Stimulated activated naive CD8-positive, alpha-beta T cell treated with anti-CD3 and anti-CD28 coated beads, Interleukin-15, amount 100 ng/mL, for 72 hours (primary cell): Measurements from ENCODE around the gene MINK1.
"Not testable (repeated sequence)": the region's sequence is repeated elsewhere in the genome, so short reads cannot be mapped to it uniquely, and the experiment has no call there.

Experiments used
- ATAC-seq: fragments of 150-1000 bp; cut with Tn5 transposase; 2 replicates; pipeline ENCODE4 v1.10.0; 2021; ENCODE audit warnings: mild to moderate bottlenecking, moderate library complexity
- DNase-seq, 2 donors: peaks; one replicate each; pipeline ENCODE4 v3.0.0; 2021 to 2022
- H3K27ac Mint-ChIP-seq, 2 donors: one replicate each; pipeline ENCODE4 v1.8.0; 2022; ENCODE audit warnings: mild to moderate bottlenecking in 2 of 2, mixed read lengths in 2 of 2, moderate library complexity in 2 of 2
- H3K27me3 Mint-ChIP-seq: one replicate; pipeline ENCODE4 v1.8.0; 2022; ENCODE audit warnings: mixed read lengths
- H3K4me1 Mint-ChIP-seq: one replicate; pipeline ENCODE4 v1.8.0; 2022; ENCODE audit warnings: mild to moderate bottlenecking, mixed read lengths
- H3K4me3 Mint-ChIP-seq, 2 donors: one replicate each; pipeline ENCODE4 v1.8.0; 2022; ENCODE audit warnings: mild to moderate bottlenecking in 2 of 2, mixed read lengths in 2 of 2, moderate library complexity in 1 of 2
- H3K9me3 Mint-ChIP-seq, 2 donors: one replicate each; pipeline ENCODE4 v1.8.0; 2022; ENCODE audit warnings: mixed read lengths in 2 of 2

The MINK1 gene

GRCh38 chr17:4869058-4869998 is 36.2 kb downstream of the MINK1 start:
- H3K4me1 Mint-ChIP-seq, H3K27me3 Mint-ChIP-seq, H3K4me3 Mint-ChIP-seq, H3K9me3 Mint-ChIP-seq, ATAC-seq, DNase-seq, H3K27ac Mint-ChIP-seq: not testable (repeated sequence)

- ATAC-seq = no peak
- Mint-ChIP-seq H3K4me1 (no peaks in the 10 kb centered on the region), H3K9me3 (no peaks in the 10 kb centered on the region), H3K4me3 (no peak overlapping the region), H3K27me3 (no peaks in the 10 kb centered on the region), H3K27ac (no peak overlapping the region)
- DNase-seq = no peak
Observed at GRCh38 chr17:4870855-4871254, 37.7 kb downstream of the MINK1 start.

GRCh38 chr17:4872786-4873185 is 39.6 kb downstream of the MINK1 start:
- Mint-ChIP-seq H3K27me3 (no peaks in the 10 kb centered on the region), H3K4me3 (no peak overlapping the region), H3K27ac (no peak overlapping the region), H3K4me1 (no peaks in the 10 kb centered on the region), H3K9me3 (no peaks in the 10 kb centered on the region)
- DNase-seq = no peak
- ATAC-seq = no peak

- H3K27me3 Mint-ChIP-seq = no peaks in the 10 kb centered on the region
- DNase-seq (no peak), ATAC-seq (no peak)
- H3K4me3 Mint-ChIP-seq = no peak overlapping the region
- H3K27ac Mint-ChIP-seq = no peak overlapping the region
- H3K4me1 Mint-ChIP-seq = no peaks in the 10 kb centered on the region
- no peaks in the 10 kb centered on the region for H3K9me3 Mint-ChIP-seq
Observed at GRCh38 chr17:4877089-4877488, 43.9 kb downstream of the MINK1 start.

- H3K4me3 Mint-ChIP-seq = no peak overlapping the region
- H3K27me3 Mint-ChIP-seq = no peaks in the 10 kb centered on the region
- ATAC-seq = no peak
- H3K9me3 Mint-ChIP-seq = no peaks in the 10 kb centered on the region
- no peaks in the 10 kb centered on the region for H3K4me1 Mint-ChIP-seq
- no peak for DNase-seq
- peak overlapping the region in 1 of 2 donors; percentile 64 for H3K27ac Mint-ChIP-seq
Observed at GRCh38 chr17:4879601-4880000, 46.5 kb downstream of the MINK1 start.

- DNase-seq (no peak), ATAC-seq (no peak)
- H3K27ac Mint-ChIP-seq = no peak overlapping the region
- no peaks in the 10 kb centered on the region for H3K4me1 Mint-ChIP-seq
- no peak overlapping the region for H3K4me3 Mint-ChIP-seq
- no peaks in the 10 kb centered on the region for H3K27me3 Mint-ChIP-seq
- H3K9me3 Mint-ChIP-seq = no peaks in the 10 kb centered on the region
Observed at GRCh38 chr17:4880857-4881256, 47.7 kb downstream of the MINK1 start.

GRCh38 chr17:4881761-4882555 is 48.8 kb downstream of the MINK1 start:
- DNase-seq (peak; percentile 61 to 62), ATAC-seq (peak; percentile 84)
- no peaks in the 10 kb centered on the region for H3K27me3 Mint-ChIP-seq
- no peaks in the 10 kb centered on the region for H3K4me1 Mint-ChIP-seq
- H3K4me3 Mint-ChIP-seq = no peak overlapping the region
- H3K27ac Mint-ChIP-seq = no peak overlapping the region
- H3K9me3 Mint-ChIP-seq = no peaks in the 10 kb centered on the region

- Mint-ChIP-seq H3K4me1 (no peaks in the 10 kb centered on the region), H3K27ac (peak overlapping the region in 1 of 2 donors; percentile 6), H3K4me3 (no peak overlapping the region), H3K27me3 (no peaks in the 10 kb centered on the region), H3K9me3 (no peaks in the 10 kb centered on the region)
- DNase-seq (no peak), ATAC-seq (no peak)
Observed at GRCh38 chr17:4884489-4884888, 51.3 kb downstream of the MINK1 start.

- ATAC-seq (no peak), DNase-seq (no peak)
- Mint-ChIP-seq H3K27me3 (no peaks in the 10 kb centered on the region), H3K4me1 (no peaks in the 10 kb centered on the region), H3K9me3 (no peaks in the 10 kb centered on the region), H3K4me3 (no peak overlapping the region), H3K27ac (peak overlapping the region in 1 of 2 donors; percentile 56)
Observed at GRCh38 chr17:4886830-4887229, 53.7 kb downstream of the MINK1 start.

- no peaks in the 10 kb centered on the region for H3K27me3 Mint-ChIP-seq
- H3K4me1 Mint-ChIP-seq = no peaks in the 10 kb centered on the region
- DNase-seq (no peak), ATAC-seq (no peak)
- H3K4me3 Mint-ChIP-seq = no peak overlapping the region
- H3K27ac Mint-ChIP-seq = no peak overlapping the region
- H3K9me3 Mint-ChIP-seq = no peaks in the 10 kb centered on the region
Observed at GRCh38 chr17:4887581-4887980, 54.4 kb downstream of the MINK1 start.

GRCh38 chr17:4891411-4892410 is 58.6 kb downstream of the MINK1 start:
- H3K27ac Mint-ChIP-seq = no peak overlapping the region
- no peaks in the 10 kb centered on the region for H3K9me3 Mint-ChIP-seq
- H3K27me3 Mint-ChIP-seq = no peaks in the 10 kb centered on the region
- no peak overlapping the region for H3K4me3 Mint-ChIP-seq
- no peak for DNase-seq
- H3K4me1 Mint-ChIP-seq = no peaks in the 10 kb centered on the region
- no peak for ATAC-seq

GRCh38 chr17:4892499-4893221 is 59.5 kb downstream of the MINK1 start:
- Mint-ChIP-seq H3K9me3 (no peaks in the 10 kb centered on the region), H3K4me1 (no peaks in the 10 kb centered on the region), H3K27ac (no peak overlapping the region), H3K4me3 (no peak overlapping the region), H3K27me3 (no peaks in the 10 kb centered on the region)
- no peak for ATAC-seq
- DNase-seq = no peak

- H3K27me3 Mint-ChIP-seq = no peaks in the 10 kb centered on the region
- DNase-seq (no peak), ATAC-seq (no peak)
- peaks cover 2% of the 10 kb centered on the region for H3K4me1 Mint-ChIP-seq
- no peak overlapping the region for H3K27ac Mint-ChIP-seq
- H3K4me3 Mint-ChIP-seq = no peak overlapping the region
- no peaks in the 10 kb centered on the region for H3K9me3 Mint-ChIP-seq
Observed at GRCh38 chr17:4893272-4893671, 60.1 kb downstream of the MINK1 start.

- Mint-ChIP-seq H3K4me1 (peaks cover 7% of the 10 kb centered on the region), H3K27me3 (no peaks in the 10 kb centered on the region), H3K4me3 (no peak overlapping the region), H3K27ac (peak overlapping the region in 1 of 2 donors; percentile 74), H3K9me3 (no peaks in the 10 kb centered on the region)
- no peak for DNase-seq
- peak; percentile 13 for ATAC-seq
Observed at GRCh38 chr17:4893721-4894560, 60.8 kb downstream of the MINK1 start.
